GM18511 (cell line): ENCODE measurements around the gene PITPNM3.

Experiments
- ATAC-seq: cut with Tn5 transposase; IDR thresholded peaks from one replicate; pipeline ENCODE4 v1.9.1; 2021; ENCODE audit warnings: mild to moderate bottlenecking, moderate library complexity; ENCODE audit not compliant: unreplicated experiment

PITPNM3 gene

DNA sequence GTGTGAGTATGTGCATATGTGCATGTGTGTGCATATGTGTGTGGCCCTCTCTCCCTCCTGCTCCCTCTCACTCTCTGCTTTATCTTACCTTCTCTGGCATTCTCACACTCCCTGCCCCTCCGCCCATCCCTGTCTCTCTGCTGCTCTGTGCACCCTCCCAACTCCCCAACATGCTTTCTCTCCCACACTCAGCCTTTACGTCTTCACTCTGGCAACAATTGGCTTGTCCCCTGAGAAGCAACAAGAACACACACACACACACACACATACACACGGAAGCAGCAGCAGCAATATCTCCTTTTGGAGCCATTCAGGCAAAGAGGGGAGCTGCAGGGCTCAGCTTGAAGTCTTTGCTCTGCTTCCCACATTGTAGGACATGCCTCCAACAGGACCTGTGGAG lies 27.8 kb downstream of the PITPNM3 start:
- no peak for ATAC-seq

GRCh38 chr17:6526362-6527152 lies 29.8 kb downstream of the PITPNM3 start:
- no peak for ATAC-seq

- no peak for ATAC-seq
These were observed 30.6 kb downstream of the PITPNM3 start for GRCh38 chr17:6525731-6526130.

GRCh38 chr17:6525141-6525540 lies 31.2 kb downstream of the PITPNM3 start:
- no peak for ATAC-seq

GRCh38 chr17:6524520-6524919 lies 31.8 kb downstream of the PITPNM3 start:
- no peak for ATAC-seq

GRCh38 chr17:6523809-6524355 lies 32.5 kb downstream of the PITPNM3 start:
- ATAC-seq: no peak

DNA sequence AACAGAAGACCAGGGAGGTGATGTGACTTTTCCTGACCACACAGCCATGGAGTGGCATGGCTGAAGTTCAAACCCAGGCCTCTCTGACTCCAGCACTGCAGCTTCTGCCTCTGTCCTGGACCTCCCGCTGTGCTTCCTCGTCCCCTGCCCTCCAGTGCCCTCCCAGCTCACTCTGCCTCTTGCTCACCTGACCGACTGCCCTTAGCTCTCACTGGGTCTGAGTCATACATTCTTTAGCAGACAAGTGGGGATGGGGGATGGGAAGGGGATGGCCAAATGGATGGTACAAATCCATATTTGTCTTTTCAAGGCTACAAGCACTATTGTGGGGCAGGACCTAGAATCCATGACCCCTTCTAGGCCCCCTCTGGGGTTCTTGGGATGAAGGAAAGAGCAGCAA lies 33.0 kb downstream of the PITPNM3 start:
- ATAC-seq: no peak

GRCh38 chr17:6521586-6521985 lies 34.8 kb downstream of the PITPNM3 start:
- ATAC-seq: no peak

DNA sequence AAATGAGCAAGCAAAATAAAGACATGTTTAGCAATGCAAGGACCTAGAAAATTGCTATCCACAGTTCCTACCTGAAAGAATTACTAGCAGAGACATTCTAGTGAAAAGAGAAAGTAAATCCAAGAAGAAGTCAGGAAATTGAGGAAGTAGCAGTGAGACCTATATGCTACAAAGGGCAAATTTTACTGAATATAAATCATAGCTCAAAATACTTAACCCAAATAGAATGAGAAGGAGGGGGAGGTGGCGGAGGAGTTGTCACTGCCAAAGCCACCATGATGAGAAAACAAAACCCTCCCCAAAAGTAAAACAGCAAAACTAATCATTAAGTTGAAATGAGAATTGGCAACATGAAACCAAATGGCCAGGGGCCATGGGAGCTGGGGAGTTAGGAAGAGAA lies 39.3 kb downstream of the PITPNM3 start:
- no peak for ATAC-seq

GRCh38 chr17:6514371-6514770 lies 42.0 kb downstream of the PITPNM3 start:
- ATAC-seq: no peak

- ATAC-seq: no peak
These were observed 43.8 kb downstream of the PITPNM3 start for GRCh38 chr17:6512552-6512951.

- no peak for ATAC-seq
These were observed 45.9 kb downstream of the PITPNM3 start for GRCh38 chr17:6510321-6510977.

DNA sequence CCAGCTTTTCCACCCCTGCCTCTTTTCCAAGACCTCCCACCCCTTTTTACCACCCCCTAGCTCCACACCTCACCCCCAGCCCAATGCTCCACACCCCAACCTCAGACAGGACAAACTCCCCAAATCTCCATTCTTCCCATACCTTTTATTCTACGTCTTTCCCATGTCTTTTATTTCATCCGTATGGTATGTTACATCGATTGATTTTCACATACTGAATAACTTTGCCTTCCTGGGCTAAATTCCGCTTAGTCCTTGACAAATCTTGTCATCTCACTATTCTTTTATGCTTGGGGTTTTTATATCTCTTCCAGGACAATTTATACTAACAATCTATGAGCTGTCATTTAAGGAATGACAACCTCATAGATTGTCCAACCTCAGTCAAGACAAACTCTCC lies 46.4 kb downstream of the PITPNM3 start:
- no peak for ATAC-seq

DNA sequence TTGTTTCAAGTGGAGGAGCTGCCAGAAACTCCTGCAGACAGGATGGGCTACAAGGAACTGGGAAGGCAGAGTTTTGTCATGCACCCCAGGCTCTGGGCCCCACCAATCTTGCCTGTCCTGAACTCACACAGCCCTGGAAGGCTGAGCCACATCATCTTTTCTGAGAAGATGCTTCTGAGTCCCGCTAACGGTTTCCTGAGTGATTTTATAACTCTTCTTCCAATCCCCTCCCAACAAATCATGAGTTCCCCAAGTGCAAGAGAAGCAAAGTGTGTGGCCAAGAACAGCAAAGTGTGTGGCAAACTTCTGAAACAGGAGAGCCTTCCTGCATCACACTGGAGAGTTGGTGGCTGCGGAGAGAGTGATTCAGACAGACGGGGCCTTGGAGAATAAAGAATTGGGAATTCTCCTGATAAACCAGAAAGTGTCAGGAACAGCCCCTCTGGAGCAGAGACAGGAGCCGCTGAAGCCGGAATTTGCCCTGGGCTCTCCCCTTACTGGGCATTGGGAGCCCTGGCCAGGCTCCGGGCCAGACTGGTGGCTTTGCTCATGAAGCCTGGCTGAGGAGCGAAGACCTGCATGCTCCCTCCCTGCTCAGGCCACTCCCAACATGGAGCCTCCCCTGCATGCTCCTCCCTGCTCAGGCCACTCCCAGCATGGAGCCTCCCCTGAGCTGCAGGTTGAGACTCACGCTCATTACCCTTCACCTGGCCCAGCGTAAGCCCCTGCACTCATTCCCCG lies 47.2 kb downstream of the PITPNM3 start:
- no peak for ATAC-seq

DNA sequence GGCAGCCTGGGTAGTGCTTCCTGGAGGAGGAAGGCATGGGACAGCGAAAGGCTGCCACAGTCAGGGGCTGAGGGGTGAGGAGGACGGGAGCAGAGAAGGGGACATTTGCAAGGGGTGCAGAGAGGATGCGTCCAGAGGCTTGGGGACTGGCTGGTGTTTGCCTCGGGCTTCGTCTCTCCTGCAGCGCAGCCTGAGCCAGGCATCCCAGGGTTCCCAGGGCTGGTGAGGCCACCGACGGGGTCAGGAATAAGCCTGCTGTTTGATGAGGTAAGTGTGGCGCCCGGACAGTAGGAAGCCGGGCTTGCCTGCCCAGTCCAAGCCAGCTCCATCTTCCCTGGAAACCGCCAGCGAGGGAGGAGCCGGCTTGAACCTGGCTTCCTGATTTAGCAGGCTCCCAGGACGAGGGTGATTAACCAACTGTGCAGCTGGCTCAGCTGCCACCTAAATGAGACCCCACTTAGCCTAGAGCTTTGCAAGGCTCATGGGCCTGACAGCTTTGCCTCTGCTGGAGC lies 47.8 kb downstream of the PITPNM3 start:
- ATAC-seq: no peak

GRCh38 chr17:6508016-6508415 lies 48.3 kb downstream of the PITPNM3 start:
- no peak for ATAC-seq

DNA sequence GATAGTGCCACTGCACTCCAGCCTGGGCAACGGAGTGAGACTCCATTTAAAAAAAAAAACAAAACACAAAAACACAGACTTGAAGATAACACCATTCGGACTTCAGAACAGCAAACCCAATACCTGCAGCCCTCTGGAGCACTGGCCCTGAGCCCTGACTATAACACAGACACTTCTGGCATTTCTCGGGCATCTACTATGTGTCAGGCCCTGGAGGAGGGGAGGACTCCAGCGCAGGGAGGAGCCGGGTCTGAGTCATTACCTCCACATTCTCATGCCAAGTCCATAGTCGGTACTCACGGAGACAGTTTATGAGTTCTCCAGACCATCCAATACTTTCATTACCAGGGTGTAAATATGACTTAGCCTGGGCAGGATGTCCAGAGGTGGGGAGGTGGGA lies 48.8 kb downstream of the PITPNM3 start:
- ATAC-seq: no peak

- ATAC-seq: no peak
These were observed 49.6 kb downstream of the PITPNM3 start for GRCh38 chr17:6506679-6507231.

DNA sequence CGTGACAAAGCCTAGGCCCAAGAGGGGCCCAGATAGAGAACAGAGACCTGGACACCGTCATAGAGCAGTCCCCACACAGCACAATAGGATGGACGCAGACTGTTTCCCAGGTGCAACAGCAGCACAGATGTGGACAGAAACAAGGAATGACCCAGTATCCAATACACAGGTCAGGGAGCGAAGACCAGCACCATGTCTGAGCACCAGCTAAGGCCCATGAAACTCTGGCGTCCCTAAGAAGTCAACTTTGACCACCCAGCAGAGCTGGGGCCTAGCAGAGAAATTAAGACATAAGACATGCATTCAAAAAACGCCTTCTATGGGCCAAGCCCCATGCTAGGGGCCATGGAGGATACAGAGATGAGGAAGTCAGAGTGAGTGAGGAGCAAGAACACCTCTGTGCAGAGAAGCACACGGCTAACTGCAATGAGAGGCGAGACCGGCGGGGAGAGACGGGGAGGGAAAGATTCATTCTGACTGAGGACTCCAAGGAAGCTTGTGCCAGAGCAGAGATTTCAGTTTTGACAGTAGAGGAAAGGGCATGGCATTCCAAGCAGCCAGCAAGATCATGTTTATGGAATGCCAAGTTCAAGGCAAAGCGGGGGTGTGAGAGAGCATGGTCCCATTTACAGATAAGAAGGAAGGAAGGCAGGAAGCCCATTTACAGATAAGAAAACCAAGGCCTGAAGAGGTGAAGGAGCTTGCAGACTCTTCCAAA lies 50.8 kb downstream of the PITPNM3 start:
- no peak for ATAC-seq

DNA sequence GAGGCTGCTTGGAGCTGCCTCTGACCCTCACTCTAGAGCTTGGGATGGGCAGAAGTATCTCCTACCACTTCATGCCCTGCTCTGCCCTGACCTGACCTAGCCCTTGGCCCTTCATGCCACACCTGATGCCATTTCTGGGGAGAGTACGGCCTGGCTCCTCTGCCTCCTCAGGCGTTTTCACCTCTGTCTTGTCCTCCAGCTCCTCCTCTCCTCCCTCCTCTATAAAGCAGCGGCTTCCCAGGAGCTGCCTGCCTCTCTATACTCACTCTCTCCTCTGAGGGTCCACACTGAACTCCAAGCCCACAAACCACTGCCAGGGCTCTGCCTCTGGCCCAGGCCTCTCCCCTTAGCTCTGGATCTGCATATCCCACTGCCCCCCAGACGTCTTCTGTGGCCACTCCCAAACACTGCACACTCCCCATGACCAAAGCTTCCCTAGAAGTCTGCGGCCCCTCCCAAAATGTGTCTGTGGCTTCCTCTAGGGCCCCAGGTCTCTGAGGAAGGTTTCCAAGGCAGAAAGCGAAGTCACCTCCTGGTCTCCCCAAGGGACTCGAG lies 52.6 kb downstream of the PITPNM3 start:
- ATAC-seq: no peak
